ENCODE results near the gene F5. TPM values are rescaled to one million over a fixed set of nuclear protein-coding genes. Genes with fewer than 3 reads are reported as not detected.

Gene F5
- total RNA-seq, 2 experiments from 2014 or later = not detected

GRCh38 chr1:169494343-169494742, 91.9 kb downstream of the F5 start:
- no peaks in the 10 kb centered on the region for H3K36me3 ChIP-seq (ENCODE audit: insufficient read depth, low read length)
- POLR2A ChIA-PET = no interaction called here
- no peaks in the 10 kb centered on the region for H4K20me1 ChIP-seq (ENCODE audit: insufficient read depth, low read length)
- TF ChIP-seq CTCF (conservative IDR thresholded peaks at IDR 0.05; ENCODE audit: low read length) (no peak), EZH2phosphoT487 (IDR thresholded peaks at IDR 0.05; ENCODE audit: borderline replicate concordance, low read depth, low read length) (no peak)
- no peaks in the 10 kb centered on the region for H3K9me3 ChIP-seq (ENCODE audit: low read length)
- H3K4me2 ChIP-seq (ENCODE audit: low read length) = no peak overlapping the region
- no peaks in the 10 kb centered on the region for H3K9me2 ChIP-seq (ENCODE audit: insufficient read depth, low read length)
- H3K27ac ChIP-seq (ENCODE audit: low read depth, low read length, poor library complexity, severe bottlenecking) = no peak overlapping the region
- CTCF ChIA-PET (ENCODE audit: unreplicated experiment) = no interaction called here
- H3K4me1 ChIP-seq (ENCODE audit: insufficient read depth, low read length, poor library complexity, severe bottlenecking) = no peaks in the 10 kb centered on the region
- no peak for DNase-seq (ENCODE audit: low spot score)
- no peaks in the 10 kb centered on the region for H3K79me2 ChIP-seq (ENCODE audit: insufficient read depth, low read depth, low read length)
- H2AFZ ChIP-seq (ENCODE audit: low read length) = no peak overlapping the region
- no TSS peak for BruUV-seq (replicated peaks)
- H3K4me3 ChIP-seq (ENCODE audit: low read depth, low read length, poor library complexity, severe bottlenecking) = no peak overlapping the region
- intact Hi-C loops (cut with micrococcal nuclease; ENCODE audit: unreplicated experiment) = no loop called here

- H3K4me1 ChIP-seq (ENCODE audit: insufficient read depth, low read length, poor library complexity, severe bottlenecking) = no peaks in the 10 kb centered on the region
- POLR2A ChIA-PET = interaction anchor here (0.6 kb wide), 1 partner anchor 1015 kb away, joined by 3 read pairs; no protein-coding TSS in a partner anchor
- no peaks in the 10 kb centered on the region for H3K9me2 ChIP-seq (ENCODE audit: insufficient read depth, low read length)
- intact Hi-C loops (cut with micrococcal nuclease; ENCODE audit: unreplicated experiment) = no loop called here
- BruUV-seq (replicated peaks) = no TSS peak
- H2AFZ ChIP-seq (ENCODE audit: low read length) = no peak overlapping the region
- CTCF ChIA-PET (ENCODE audit: unreplicated experiment) = no interaction called here
- TF ChIP-seq EZH2phosphoT487 (IDR thresholded peaks at IDR 0.05; ENCODE audit: borderline replicate concordance, low read depth, low read length) (no peak), CTCF (conservative IDR thresholded peaks at IDR 0.05; ENCODE audit: low read length) (no peak)
- H3K4me3 ChIP-seq (ENCODE audit: low read depth, low read length, poor library complexity, severe bottlenecking) = no peak overlapping the region
- no peak overlapping the region for H3K27ac ChIP-seq (ENCODE audit: low read depth, low read length, poor library complexity, severe bottlenecking)
- no peak for DNase-seq (ENCODE audit: low spot score)
- H4K20me1 ChIP-seq (ENCODE audit: insufficient read depth, low read length) = no peaks in the 10 kb centered on the region
- no peaks in the 10 kb centered on the region for H3K9me3 ChIP-seq (ENCODE audit: low read length)
- no peak overlapping the region for H3K4me2 ChIP-seq (ENCODE audit: low read length)
- H3K36me3 ChIP-seq (ENCODE audit: insufficient read depth, low read length) = no peaks in the 10 kb centered on the region
- H3K79me2 ChIP-seq (ENCODE audit: insufficient read depth, low read depth, low read length) = no peaks in the 10 kb centered on the region
These were observed 93.0 kb downstream of the F5 start for GRCh38 chr1:169493251-169493650.

GRCh38 chr1:169491845-169492281, 94.4 kb downstream of the F5 start:
- Histone ChIP-seq H3K4me3 (ENCODE audit: low read depth, low read length, poor library complexity, severe bottlenecking) (no peak overlapping the region), H4K20me1 (ENCODE audit: insufficient read depth, low read length) (no peaks in the 10 kb centered on the region), H3K4me1 (ENCODE audit: insufficient read depth, low read length, poor library complexity, severe bottlenecking) (peaks cover under 1% of the 10 kb centered on the region), H3K9me2 (ENCODE audit: insufficient read depth, low read length) (no peaks in the 10 kb centered on the region), H3K27ac (ENCODE audit: low read depth, low read length, poor library complexity, severe bottlenecking) (no peak overlapping the region), H2AFZ (ENCODE audit: low read length) (no peak overlapping the region), H3K79me2 (ENCODE audit: insufficient read depth, low read depth, low read length) (no peaks in the 10 kb centered on the region), H3K4me2 (ENCODE audit: low read length) (no peak overlapping the region), H3K9me3 (ENCODE audit: low read length) (no peaks in the 10 kb centered on the region), H3K36me3 (ENCODE audit: insufficient read depth, low read length) (no peaks in the 10 kb centered on the region)
- BruUV-seq (replicated peaks) = no TSS peak
- intact Hi-C loops (cut with micrococcal nuclease; ENCODE audit: unreplicated experiment) = no loop called here
- DNase-seq (ENCODE audit: low spot score) = no peak
- ChIA-PET CTCF (ENCODE audit: unreplicated experiment) (no interaction called here), POLR2A (interaction anchor here (0.6 kb wide), 1 partner anchor 18 kb away, joined by 4 read pairs; no protein-coding TSS in a partner anchor)
- no peak for TF ChIP-seq CTCF (conservative IDR thresholded peaks at IDR 0.05; ENCODE audit: low read length)
- TF ChIP-seq EZH2phosphoT487 (IDR thresholded peaks at IDR 0.05; ENCODE audit: borderline replicate concordance, low read depth, low read length) = no peak

Data from OCI-LY7 (cell line).